Activated T-helper 1 cell treated with anti-CD3 and anti-CD28 coated beads, Interleukin-2, amount 50 U/mL, for 16 hours (primary cell): ENCODE results near the gene SMPD2.

Experiments used
- DNase-seq, 2 donors: peaks; one replicate each; pipeline ENCODE4 v3.0.0-alpha.2; 2020; ENCODE audit warnings: low read depth in 1 of 2, low spot score in 1 of 2

SMPD2 gene

GRCh38 chr6:109483735-109484057 lies 43.2 kb downstream of the SMPD2 start:
- no peak for DNase-seq

- no peak for DNase-seq
Observed at GRCh38 chr6:109484122-109484521, 43.6 kb downstream of the SMPD2 start.

- DNase-seq = no peak
Observed at GRCh38 chr6:109485266-109485935, 44.9 kb downstream of the SMPD2 start.

- DNase-seq = no peak
Observed at GRCh38 chr6:109486068-109486467, 45.5 kb downstream of the SMPD2 start.

- no peak for DNase-seq
Observed at GRCh38 chr6:109488001-109488400, 47.5 kb downstream of the SMPD2 start.

- no peak for DNase-seq
Observed at GRCh38 chr6:109490713-109491112, 50.2 kb downstream of the SMPD2 start.

- no peak for DNase-seq
Observed at GRCh38 chr6:109491207-109491938, 50.8 kb downstream of the SMPD2 start.
